AG04449 (cell line): ENCODE data around the gene GALNT18.

Experiments
- CTCF ChIA-PET: fragments of 350-600 bp; formaldehyde crosslinking; extraction: SDS; loops from one replicate; lab custom pipeline; 2021; ENCODE audit warnings: antibody characterized with exemption; lab: Yijun Ruan, JAX
- POLR2A ChIA-PET: fragments of 400-600, 350-600 bp; formaldehyde crosslinking; extraction: SDS; loops from one replicate; lab custom pipeline; 2020; ENCODE audit warnings: antibody characterized with exemption, inconsistent platforms; lab: Yijun Ruan, JAX
- DNase-seq: peaks from one replicate; pipeline ENCODE4 v3.0.0-alpha.2; 2010; ENCODE audit warnings: low read depth, low spot score
- H3K4me3 ChIP-seq: 2 replicates; pipeline ENCODE4 v1.5.1; 2011; ENCODE audit warnings: low read depth, mild to moderate bottlenecking, control low read depth, low read length
- TF ChIP-seq, protein P1 (sequence below): IDR thresholded peaks from one replicate; pipeline ENCODE4 v1.5.1; 2011; ENCODE audit warnings: mild to moderate bottlenecking, moderate library complexity, low read length, control low read depth, inconsistent platforms; ENCODE audit not compliant: insufficient read depth; ENCODE audit errors: missing control alignments

GALNT18 gene

DNA sequence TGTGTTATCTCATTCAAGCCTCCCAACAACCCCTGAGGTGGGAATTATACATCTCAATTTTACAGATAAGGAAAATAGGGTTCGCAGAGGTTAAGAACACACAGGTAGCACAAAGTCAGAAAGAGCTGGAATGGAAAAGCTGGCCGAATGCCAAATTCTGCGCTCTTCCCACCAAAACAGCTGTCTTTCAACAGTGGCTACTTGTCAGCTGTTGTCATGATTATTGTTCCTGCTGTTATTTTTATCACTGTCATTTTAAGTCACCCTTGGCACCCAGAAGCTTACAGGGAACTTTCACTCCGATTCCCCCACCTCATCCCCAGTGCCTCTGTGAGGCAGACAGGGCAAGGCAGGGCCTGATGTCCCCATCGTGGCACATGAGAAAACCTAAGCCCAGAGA is 194.3 kb downstream of the GALNT18 start:
- no peak for DNase-seq
- ChIA-PET CTCF (no interaction called here), POLR2A (no interaction called here)
- H3K4me3 ChIP-seq: no peak overlapping the region
- TF ChIP-seq, protein P1, sequence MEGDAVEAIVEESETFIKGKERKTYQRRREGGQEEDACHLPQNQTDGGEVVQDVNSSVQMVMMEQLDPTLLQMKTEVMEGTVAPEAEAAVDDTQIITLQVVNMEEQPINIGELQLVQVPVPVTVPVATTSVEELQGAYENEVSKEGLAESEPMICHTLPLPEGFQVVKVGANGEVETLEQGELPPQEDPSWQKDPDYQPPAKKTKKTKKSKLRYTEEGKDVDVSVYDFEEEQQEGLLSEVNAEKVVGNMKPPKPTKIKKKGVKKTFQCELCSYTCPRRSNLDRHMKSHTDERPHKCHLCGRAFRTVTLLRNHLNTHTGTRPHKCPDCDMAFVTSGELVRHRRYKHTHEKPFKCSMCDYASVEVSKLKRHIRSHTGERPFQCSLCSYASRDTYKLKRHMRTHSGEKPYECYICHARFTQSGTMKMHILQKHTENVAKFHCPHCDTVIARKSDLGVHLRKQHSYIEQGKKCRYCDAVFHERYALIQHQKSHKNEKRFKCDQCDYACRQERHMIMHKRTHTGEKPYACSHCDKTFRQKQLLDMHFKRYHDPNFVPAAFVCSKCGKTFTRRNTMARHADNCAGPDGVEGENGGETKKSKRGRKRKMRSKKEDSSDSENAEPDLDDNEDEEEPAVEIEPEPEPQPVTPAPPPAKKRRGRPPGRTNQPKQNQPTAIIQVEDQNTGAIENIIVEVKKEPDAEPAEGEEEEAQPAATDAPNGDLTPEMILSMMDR: no peak

DNA sequence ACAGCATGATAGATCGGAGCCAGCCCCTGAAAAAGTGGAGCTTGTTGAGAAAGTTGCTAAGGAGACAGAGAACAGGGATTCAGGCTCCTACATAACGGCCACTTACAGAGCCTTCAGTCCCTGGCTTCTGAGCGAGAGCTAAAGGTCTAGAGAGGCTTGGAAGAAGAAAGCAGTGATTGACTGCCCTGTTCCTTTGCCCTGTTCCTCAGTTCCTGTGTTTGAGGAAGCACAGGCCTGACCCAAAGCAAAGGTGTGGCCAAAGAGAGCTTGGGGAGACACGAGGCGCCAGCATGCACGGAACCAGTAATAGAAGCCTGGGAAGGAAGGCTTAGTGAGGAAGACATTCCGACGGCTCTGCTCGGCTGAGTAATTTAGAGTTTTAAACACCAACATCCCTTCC is 194.7 kb downstream of the GALNT18 start:
- CTCF ChIA-PET: no interaction called here
- TF ChIP-seq, protein P1: no peak
- POLR2A ChIA-PET: no interaction called here
- no peak overlapping the region for H3K4me3 ChIP-seq
- DNase-seq: no peak

DNA sequence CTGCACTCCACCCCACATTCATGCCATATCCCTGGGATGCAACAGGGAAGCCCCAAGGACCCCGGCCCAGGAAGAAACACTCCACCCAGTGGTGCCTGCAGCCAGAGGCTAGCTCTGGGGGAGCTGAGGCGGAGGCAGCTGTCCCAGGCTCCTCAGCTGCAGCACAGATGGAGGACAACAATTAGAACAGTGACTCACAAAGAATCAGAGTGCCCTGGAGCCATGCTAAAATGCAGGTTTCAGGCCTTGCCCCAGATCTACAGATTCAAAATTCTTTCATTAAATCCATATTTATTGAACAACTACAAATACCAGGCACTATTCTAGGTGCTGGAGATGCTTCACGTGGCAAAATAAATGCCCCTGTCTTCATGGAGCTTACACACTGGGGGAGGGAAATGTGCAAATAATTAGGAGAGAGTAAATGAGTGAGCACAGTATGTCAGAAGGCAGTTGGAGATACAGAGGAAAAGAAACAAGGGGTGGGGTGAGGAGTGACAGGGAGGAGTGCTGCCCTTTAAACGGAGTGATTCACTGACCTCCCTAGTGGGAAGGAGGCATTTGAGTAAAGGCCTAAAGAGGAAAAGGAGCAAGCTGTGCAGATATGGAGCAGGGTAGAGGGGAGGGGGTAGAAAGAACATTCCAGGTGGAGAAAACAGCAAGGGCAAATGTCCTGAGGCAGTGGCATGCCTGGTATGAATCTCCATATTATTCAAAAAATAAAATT is 195.4 kb downstream of the GALNT18 start:
- POLR2A ChIA-PET: no interaction called here
- TF ChIP-seq, protein P1: no peak
- DNase-seq: no peak
- H3K4me3 ChIP-seq: no peak overlapping the region
- CTCF ChIA-PET: interaction anchor here (1.3 to 2.0 kb wide), 2 partner anchors 8 to 10 kb away, joined by 3 to 4 read pairs; no protein-coding TSS in a partner anchor

DNA sequence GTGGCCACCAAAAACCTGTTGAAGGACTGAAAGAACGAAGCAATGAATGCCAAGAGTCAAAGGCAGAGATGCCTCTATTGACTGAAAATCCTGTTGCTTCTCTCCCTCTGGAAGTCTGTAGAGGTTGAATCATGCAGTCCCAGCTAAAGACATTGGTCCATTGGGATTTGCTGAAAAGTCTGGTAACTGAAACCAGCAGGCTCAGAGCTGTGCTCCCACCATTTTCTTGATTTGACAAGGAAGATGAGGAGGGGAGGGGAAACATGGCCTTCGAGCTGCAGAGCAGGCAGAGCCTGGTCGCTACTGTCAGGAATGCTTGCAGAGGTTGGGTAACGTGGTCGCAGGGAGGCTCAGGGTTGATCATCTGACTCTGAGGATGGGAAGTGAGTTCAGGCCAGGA is 196.0 kb downstream of the GALNT18 start:
- DNase-seq: no peak
- ChIA-PET POLR2A (no interaction called here), CTCF (interaction anchor here (1.3 to 2.0 kb wide), 2 partner anchors 9 to 11 kb away, joined by 3 to 4 read pairs; no protein-coding TSS in a partner anchor)
- H3K4me3 ChIP-seq: no peak overlapping the region
- TF ChIP-seq, protein P1: no peak

DNA sequence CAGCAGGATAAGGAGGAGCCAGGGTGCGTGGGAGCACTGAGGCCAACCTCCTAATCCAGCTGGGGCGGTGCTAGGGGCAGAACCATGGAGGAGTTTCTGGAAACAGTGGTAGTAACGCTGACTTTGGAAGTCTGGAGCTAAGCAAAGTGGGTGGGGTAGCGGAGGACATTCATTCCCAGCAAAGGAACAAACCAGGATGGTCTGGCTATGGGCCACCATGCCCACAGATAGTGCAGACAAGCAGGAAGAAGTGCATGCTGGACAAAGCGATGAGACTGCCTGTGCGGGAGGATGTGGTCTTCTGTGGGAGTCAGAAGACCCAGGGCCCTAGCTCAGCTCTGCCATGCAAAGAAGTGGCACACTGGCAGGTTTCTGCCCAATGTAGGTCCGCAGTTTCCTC is 197.1 kb downstream of the GALNT18 start:
- CTCF ChIA-PET: interaction anchor here (1.4 to 2.0 kb wide), 2 partner anchors 12 to 363 kb away, joined by 4 read pairs; no protein-coding TSS in a partner anchor

DNA sequence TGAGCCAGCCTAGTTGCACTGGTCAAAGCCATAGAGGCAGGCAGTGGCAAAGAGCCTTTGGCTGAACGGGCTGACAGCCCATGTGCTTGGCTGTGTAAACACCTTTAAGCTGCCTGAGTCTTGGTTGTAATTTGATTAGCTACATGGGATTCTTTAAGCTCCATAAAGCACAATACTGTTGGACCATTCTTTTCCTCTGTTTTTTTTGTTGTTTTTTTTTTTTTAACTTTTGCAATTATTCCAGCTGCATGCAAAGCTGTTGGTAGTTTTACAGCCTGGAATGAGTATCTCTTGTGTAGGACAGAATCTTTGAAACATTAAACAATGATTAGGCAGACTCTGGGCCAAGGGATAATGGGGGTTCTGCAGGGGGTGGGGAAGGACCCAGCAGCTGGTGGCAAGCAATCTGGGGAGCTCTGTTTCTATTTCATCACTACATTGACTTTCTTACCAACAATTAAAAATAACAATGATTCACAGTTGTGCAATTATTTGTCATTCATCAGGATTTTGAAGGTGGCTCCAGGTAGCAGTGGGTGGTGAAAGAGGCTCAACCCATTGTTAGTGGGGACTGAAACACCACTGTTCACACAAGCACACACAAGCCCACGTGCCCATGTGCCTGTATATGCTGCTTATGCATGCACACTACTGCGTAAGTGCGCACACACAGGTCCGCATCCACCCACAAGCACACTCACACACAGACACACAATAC is 199.2 kb downstream of the GALNT18 start:
- CTCF ChIA-PET: no interaction called here
- DNase-seq: no peak
- POLR2A ChIA-PET: no interaction called here
- TF ChIP-seq, protein P1: no peak
- H3K4me3 ChIP-seq: no peak overlapping the region

More for the DNA sequence above, 197.1 kb downstream of the GALNT18 start:
- no peak for DNase-seq
- POLR2A ChIA-PET: no interaction called here
- TF ChIP-seq, protein P1: no peak
- H3K4me3 ChIP-seq: no peak overlapping the region
